GM18861 (cell line): ENCODE results near the gene ABCA13.

Experiments used
- ATAC-seq: cut with Tn5 transposase; IDR thresholded peaks from one replicate; pipeline ENCODE4 v1.9.1; 2021; ENCODE audit not compliant: unreplicated experiment

ABCA13 gene

DNA sequence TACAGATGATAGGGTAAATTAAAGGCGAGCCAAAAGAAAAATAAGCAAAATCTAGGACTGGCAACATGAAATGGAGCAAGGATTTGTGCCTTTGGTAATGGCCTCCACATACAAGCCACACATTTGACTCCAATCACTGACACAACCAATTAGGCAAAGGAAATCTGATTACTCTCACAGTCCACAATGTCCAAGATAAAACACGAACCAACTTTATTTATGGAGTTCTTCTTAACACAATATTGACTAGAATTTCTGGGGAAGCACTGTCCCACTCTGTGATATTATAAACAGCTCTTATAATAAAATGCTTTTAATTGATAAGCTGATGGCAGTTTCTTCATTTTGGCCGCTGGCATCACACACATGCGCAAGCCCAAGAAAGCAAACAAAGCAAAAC, 334.2 kb downstream of the ABCA13 start:
- ATAC-seq, result no peak

DNA sequence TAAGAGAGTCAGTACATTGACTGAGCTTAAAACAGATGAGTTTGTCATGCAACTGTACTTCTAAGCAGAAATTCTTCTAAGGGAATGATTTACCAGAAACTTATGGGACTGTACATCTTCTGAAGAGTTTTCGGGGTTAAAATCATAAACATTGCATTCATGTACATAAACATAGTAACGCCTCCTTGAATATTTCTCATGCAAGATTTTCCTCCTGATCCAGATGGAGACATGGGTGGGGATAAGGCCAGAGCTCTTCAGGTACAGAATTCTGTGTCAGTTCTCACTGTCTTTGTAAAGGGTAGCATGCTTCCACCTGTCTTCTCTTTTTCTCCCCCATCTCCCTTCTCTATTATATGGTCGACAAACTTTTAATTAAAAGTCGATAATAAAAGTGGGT, 335.3 kb downstream of the ABCA13 start:
- no peak for ATAC-seq

DNA sequence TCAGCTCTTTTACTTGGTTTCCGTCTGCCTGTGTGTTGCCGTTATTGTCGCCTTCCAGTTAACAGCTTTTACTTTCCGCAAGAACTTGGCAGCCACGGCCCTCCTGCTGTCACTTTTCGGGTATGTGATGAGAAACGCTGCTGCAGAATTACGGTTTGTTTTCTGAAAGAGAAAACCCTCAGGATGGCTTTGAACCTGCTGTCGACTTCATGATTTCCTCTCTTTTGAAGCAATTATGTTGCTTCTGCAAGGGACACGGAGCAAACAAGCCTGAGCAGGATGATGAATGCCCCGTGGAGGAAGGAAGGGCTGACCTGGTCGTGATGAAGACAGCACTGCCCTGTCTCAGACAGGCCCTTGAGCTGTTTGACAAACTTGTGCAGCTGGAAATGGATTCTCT, 339.8 kb downstream of the ABCA13 start:
- no peak for ATAC-seq

DNA sequence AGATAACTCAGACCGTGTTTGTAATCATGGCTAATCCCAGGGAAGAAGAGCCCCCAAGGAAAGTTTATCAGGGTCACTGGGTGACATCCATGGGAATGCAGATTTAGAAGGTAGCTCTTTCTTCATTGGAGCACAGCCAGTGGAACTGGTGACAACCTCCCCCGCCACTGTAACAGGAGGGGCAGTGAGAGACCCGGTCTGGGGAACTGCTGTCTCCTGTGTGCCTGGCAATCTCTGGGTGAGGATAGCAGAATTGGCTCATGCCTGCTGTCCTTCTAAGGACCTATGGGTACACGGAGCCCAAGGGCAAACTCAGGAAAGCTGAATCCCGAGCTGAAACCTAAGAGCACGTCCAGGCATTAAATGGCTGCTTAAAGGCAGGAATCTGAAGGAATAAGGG, 341.6 kb downstream of the ABCA13 start:
- ATAC-seq, result no peak

DNA sequence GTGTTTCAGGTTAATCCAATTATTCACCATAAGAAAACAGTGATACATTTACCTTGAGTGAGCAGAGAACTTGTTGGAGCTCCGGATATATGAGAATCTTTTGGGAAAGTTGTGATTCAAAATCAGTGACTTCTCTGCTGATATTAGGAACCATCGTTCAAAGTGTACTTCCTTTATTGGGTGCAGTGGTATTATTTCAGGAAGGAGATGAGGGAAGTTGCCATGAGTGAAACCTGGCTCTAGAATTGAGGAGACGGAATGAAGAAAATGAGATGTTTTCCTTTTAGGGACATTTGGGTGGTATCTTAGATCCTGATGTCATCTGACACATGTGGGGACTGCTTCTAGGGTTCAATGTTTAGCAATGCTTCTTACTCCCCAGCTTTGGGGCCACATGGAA, 343.9 kb downstream of the ABCA13 start:
- no peak for ATAC-seq

DNA sequence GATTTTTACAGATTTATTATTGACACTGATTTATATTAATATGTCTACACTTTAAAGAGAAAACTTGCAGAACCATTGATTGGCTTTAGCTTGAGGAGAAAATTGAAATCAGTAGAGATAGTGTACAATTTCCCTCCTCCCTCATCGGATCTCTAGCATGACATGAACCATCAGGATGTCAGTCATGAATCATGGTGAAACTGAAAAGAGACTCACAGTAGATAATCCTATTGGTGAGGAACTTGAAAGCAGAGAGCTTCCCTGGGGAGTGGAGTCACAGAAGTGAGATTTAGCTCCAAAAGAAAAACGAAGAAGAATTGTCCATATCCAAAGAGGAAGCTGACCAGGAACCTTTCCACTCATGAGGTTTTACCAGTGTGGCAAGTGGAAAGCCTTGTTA, 346.8 kb downstream of the ABCA13 start:
- ATAC-seq, result no peak

DNA sequence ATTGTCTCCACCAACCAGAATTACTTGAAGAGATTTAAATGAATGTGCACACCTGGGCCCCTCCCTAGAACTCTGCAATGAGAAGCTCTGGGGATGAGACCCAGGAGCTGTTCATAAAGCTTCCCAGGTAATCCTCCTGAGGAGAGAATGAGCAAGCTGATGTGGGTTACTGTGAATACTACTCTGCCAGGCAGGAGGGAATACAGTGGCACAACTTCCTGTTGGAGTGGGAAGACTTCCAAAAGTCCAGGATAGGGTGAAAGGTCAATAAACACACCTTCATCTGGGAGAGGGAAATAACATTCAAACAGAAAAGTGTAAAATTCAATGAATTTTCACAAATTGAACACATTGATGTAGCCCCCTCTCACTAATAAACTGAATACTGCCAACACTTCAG, 351.4 kb downstream of the ABCA13 start:
- ATAC-seq, result no peak

DNA sequence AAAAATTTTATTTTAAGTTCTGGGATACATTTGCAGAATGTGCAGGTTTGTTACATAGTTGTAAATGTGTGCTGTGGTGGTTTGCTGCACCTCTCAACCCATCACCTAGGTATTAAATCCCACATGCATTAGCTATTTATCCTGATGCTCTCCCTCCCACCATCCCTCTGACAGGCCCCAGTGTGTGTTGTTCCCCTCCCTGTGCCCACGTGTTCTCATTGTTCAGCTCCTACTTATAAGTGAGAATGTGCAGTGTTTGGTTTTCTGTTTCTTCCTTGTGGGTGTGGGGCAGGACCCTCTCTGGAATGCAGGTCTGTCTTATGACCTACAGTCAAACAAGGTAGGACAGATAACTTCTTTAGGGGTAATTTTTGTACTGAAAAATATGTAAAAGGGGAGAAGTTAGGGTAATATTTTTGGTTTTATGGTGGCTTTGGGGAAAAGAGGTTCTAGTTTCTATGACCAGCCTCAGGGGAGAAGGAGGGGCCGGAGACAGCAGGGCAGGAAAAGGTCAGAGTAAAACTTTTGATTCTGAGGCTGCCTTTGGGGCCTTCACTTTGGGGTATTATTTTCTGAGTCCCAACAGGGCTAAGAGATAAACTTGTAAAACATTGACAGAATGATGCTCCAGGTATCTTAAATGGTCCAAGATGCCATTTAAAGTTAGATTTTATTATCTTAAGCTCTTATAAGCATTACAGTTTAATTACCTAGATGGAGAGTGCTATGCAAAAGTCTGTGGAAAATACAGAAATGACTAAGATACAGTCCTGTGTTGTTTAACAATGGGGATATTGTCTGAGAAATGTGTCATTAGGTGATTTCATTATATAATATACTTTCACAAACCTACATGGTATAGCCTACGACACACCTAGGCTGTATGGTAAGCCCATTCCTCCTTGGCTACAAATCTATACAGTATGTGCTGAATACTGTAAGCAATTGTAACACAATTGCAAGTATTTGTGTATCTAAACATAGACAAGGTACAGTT, 354.8 kb downstream of the ABCA13 start:
- no peak for ATAC-seq

DNA sequence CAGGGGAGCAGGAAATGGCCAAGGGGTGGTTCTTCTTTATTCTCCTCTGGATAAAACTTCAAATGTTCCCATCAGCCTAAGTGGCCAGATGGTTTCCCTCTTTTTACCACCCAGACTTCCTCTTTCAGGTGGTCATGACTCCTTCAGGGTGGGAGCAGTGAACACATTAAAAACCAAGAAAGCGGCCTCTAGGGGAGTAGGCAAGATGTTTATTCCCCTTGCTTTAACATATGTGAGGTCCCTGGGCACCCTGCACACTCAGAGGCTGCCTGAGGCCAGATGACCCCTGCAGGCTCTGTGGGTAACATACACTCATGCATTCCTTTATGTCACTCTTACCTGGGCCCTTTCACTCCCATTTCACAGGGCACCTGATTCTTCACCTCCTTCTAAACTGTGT, 357.4 kb downstream of the ABCA13 start:
- ATAC-seq, result no peak

DNA sequence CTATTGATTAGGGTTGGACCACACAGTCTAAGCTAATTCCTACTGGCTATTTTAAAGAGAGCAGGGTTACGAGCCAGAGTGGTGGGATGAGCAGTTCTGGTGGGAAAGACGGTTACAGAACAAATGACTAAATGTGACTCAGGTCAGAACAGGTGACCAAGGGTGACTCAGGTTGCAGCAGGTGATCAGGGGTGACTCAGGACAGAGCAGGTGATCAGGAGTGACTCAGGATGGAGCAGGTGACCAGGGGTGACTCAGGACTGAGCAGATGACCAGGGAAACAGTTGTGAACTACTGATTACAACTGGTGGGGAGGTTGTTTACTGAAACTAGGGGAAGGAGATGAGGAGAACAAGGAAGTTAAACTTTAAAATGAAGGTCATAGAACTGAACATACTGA, 366.3 kb downstream of the ABCA13 start:
- ATAC-seq, result no peak

DNA sequence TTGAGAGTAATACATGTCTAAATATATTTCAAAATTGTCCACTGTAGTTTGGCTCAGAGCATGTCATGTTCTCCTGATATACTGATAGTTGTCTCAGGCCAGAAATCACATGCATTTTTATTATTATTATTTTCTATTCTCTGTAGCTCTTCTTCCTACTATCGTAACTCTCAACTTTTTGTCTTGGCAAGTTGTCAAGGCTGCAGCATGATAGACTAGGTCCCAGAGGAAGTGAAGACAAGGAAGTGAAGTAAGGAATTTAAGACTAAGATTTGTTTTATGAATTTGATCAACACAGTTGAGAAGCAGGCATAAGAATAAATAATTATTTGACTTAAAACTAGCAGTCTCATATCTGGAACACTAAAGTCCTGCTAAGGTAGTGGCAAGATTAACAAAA, 369.5 kb downstream of the ABCA13 start:
- ATAC-seq, result no peak

DNA sequence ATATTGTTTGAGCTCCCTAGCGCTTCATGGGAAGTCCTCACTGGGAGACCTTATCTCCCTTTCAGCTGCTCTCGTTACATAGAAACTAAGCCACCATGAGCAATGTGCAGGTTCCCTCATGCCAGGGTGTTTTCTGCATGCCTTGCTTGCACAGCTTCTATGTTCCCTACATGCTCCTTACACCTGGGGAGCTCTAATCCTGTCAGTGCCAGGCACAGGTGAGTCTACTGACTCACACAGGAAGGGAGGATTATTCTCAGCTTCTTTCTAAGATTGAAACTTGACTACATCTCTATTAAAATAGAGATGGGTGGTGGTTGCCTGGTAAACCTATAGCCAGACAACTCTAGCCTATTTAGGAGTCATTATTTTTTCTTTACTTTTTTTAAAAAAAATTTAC, 377.4 kb downstream of the ABCA13 start:
- no peak for ATAC-seq

DNA sequence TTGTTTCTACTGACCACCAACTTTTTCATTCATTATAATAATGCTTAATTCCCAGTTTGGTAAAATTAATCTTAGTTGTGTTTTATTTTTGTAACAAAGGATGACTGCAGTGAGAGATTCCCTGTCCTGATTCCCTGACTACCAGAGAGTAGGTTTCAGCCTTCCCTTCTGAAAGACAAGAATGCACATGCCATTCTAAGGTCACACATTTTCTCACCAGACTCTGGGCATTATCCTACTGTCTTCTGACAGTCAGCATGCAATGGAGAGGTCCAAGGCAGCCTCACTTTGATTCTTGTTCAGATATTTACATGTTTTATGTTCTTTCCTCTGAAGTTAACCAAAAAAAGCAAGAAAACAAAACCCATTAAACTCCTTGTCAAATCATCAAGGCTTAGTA, 380.4 kb downstream of the ABCA13 start:
- no peak for ATAC-seq

DNA sequence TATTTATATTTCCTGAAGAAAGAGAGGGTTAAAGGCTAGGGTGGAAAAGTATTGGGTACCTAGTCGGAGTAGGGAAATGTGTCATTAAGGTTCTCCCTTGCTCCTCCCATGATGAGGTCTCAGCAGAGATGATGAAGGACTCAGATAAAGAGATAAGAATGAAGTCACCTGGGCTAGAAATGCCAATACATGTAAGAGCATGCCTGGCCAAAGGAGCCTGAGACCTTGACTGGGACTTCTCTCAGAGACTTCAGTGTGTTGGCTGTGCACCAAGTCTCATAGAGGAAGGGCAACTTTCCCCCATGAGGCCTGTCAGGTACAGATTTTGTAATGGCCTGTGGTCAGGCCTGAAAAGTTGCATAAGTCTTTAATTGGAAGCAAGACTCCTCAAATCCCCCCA, 392.1 kb downstream of the ABCA13 start:
- no peak for ATAC-seq

DNA sequence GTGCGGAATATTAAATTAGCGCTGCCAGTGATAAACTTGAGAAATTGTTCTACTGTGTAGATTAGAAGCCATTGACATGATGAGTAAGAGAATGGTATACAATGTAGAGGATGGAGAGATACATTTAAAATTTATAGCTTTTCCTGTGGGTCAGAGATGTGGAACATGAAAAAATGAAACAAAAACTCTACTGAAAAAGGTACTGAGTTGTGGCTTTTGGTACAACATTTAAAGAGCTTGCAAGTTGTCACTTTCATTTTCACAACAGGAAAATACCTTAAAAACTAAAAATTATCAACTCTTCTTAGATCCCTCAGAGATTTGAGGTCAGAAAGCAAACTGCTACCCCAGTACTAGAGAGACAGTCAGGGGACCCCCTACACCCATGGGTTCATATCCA, 404.3 kb downstream of the ABCA13 start:
- no peak for ATAC-seq

DNA sequence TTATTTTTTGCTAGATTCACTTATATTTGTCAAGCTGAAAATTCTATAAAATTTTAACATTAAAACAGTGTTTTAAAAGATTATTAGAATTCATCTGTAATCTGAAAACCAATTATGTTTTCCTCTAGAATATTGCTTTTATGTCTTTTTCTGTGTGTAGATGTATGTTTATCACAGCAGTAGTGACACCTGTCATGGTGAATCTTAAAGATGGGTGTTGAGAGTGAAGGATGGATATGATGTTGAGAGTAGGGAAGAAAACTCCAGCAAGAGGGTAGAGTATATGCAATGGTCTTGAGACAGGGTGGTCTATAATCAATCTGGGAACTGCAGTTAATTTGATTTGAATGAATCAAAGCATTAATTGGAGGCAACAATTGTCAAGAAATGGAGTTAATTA, 416.2 kb downstream of the ABCA13 start:
- no peak for ATAC-seq

DNA sequence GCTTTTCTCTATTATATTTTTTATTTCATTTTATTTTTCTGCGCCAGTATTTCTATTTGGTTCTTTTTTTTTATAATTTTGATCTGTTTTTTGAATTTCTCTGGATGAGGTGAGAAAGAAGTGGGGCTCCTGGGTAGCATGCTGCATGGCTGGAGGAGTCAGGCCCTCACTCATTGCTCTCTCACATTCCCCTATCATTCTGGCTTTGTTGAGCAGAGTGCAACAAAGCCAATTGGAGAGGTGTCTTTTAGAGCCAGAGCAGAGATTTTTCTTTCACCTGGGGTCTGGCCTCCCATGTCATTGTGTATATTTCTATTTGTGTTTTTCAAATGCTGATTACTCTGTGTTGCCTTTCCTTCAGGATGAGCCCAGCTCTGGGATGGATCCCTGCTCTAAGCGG, 423.1 kb downstream of the ABCA13 start:
- ATAC-seq, result no peak

DNA sequence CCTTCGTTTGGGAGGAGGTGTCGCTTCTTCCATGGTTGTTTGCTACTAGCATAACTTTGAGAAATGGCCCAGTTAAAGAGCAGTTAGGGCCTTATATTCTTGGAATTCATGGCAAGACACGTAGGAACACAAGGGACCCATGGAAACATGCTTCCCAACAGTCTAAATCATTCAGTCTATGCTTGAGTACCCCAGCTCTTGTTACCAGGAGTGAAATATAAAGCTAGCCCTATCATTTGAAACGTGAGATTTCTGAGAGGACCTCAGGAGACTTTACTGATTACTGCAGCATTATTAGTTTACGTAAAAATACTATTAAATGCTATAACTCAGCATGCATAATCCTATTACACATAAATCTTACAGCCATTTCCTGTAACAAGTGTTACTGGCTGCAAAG, 424.5 kb downstream of the ABCA13 start:
- no peak for ATAC-seq

DNA sequence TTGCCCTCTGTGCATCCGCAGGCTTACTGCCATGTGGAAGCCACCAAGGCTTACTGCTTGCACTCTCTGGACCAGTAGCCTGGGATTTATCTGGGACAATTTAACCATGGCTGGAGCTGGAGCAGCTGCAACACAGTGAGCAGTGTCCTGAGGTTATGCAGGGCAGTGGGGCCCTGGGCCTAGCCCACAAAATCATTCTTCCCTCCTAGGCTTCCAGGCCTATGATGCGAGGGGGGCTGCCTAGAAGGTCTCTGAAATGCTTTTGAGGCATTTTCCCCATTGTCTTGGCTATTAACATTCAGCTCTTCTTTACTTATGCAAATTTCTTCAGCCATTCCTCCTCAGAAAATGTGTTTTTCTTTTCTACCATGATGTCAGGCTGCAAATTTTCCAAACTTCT, 439.4 kb downstream of the ABCA13 start:
- no peak for ATAC-seq

DNA sequence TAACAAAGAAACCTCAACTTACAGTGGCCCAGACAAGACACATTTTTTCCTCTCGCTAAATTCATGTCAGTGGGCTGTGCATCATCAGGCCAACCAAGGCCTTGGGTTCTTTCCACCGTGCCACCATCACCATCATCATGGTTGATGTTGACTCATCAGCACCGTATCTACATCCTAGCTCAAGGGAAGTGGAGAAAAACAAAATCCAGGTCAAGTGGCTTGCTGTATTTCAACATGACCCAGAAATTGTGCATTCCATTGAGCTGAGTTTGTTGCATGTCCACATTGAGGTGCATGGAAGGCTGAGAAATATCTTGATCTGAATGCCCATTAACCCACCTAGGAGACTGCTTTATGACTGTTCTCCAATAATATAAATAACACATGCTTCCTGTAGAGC, 440.7 kb downstream of the ABCA13 start:
- no peak for ATAC-seq

DNA sequence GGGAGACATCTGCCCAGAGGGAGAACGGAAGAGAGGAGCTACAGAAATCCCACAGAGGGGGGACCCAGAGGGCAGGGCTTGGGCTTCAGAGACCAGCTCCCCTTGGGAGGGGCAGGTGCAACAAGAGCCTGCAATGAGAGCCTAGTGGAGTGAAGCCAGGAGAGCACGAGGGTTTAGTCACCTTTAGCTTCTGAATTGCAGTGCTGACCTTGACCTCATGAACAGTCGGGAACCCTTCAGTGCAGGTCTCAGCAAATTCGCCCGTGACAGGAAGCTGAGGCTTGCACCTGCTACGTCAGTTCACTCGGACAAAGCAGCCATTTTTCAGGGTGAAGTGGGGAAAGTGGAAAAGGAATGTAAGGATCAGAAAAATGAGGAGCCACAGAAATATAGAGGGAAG, 446.2 kb downstream of the ABCA13 start:
- ATAC-seq, result no peak

DNA sequence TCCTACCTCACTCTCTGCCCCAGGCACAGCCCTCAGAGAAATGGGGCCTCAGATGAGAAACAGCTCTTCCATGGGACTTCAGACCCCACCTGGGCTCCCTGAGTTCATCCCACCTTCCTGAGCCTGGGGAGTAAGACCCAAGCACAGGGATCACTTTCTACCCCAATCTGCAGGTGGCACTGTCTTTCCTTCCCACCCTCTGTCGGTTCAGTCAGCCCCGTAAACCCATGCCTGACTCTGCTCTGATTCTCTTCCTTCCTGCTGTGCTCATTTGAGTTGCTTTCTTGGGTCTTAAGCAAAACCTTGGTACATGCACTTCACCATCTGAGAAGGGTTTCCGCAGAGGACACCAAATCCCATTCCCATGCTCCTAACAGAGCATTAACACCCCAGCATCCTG, 446.7 kb downstream of the ABCA13 start:
- ATAC-seq, result no peak

DNA sequence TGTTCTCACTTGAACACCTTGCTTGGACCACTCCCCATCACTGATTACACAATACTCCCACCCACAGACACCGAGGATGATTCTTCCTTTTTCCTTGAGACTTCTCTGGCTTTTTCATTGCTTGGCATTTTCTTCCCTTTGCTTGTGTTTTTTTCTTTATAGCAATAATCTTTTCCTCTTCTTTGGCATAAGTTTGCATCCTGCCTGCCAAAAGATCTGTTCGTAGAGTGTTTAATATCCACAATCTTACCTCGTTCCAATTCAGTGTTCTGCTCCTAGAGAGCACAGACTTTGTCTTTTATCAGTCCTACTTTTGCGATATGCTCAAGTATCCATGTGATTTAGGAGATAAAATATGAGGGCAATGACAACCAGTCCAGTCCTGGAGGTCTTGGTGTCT, 449.8 kb downstream of the ABCA13 start:
- no peak for ATAC-seq
